Uterus (tissue), 4 donors: ENCODE results near the gene AEN. TPM values are rescaled to one million over a fixed set of nuclear protein-coding genes. Genes with fewer than 3 reads are reported as not detected.

ENCODE experiments used
- DNase-seq, 2 donors: peaks; one replicate each; pipeline ENCODE4 v3.0.0-alpha.2; 2019 to 2020
- H3K27ac ChIP-seq, 2 donors: fragments of 200-600 bp; sonication (generic); 1 replicate in 1 of 2; 2 replicates in 1 of 2; pipeline ENCODE4 v1.5.1; 2016 to 2018
- H3K27me3 ChIP-seq, 2 donors: fragments of 200-600 bp; sonication (generic); one replicate each; pipeline ENCODE4 v1.5.1; 2018 to 2019; ENCODE audit warnings: control low read depth in 1 of 2
- H3K36me3 ChIP-seq, 2 donors: fragments of 200-600 bp; sonication (generic); one replicate each; pipeline ENCODE4 v1.5.1; 2019; ENCODE audit warnings: control low read depth in 1 of 2
- H3K4me1 ChIP-seq, 2 donors: fragments of 200-600 bp; sonication (generic); one replicate each; pipeline ENCODE4 v1.5.1; 2018 to 2019; ENCODE audit warnings: control low read depth in 1 of 2
- H3K4me3 ChIP-seq, 2 donors: fragments of 200-600 bp; sonication (generic); 1 replicate in 1 of 2; 2 replicates in 1 of 2; pipeline ENCODE4 v1.5.1; 2018 to 2019; ENCODE audit warnings: mild to moderate bottlenecking in 1 of 2
- H3K9me3 ChIP-seq, 2 donors: fragments of 200-600 bp; sonication (generic); one replicate each; pipeline ENCODE4 v1.5.1; 2019; ENCODE audit warnings: control low read depth in 1 of 2
- CTCF ChIP-seq, 4 experiments: fragments of 200-600 bp in 2 of 4; fragments of 450-650 bp in 2 of 4; sonication (generic) in 2 of 4; IDR thresholded peaks; one replicate each; pipeline ENCODE4 v1.5.1; 2016 to 2019; ENCODE audit warnings: antibody characterized with exemption in 4 of 4, mild to moderate bottlenecking in 2 of 4, moderate library complexity in 1 of 4
- POLR2A ChIP-seq, 2 donors: fragments of 450-650 bp; IDR thresholded peaks; one replicate each; pipeline ENCODE4 v1.6.1; 2016; ENCODE audit warnings: antibody characterized with exemption in 2 of 2, mild to moderate bottlenecking in 1 of 2, moderate library complexity in 1 of 2
- intact Hi-C: fragments of 100-400 bp; cut with DNase I; formaldehyde crosslinking; loops from one replicate; pipeline ENCODE4 v1.15.1; 2023; ENCODE audit warnings: low total_unique reads
- total RNA-seq, 4 donors: library from RNA; depleted of rRNA in 3 of 4; stranded (reverse); fragments of >200 nt in 3 of 4; gene quantifications; one replicate each; pipeline versions ENCODE4 v1.1.0 to v1.2.4, GENCODE V29; 2014 to 2023
- donor health status: DM: yes; HTN: yes; CAD: no.

AEN gene
- total RNA-seq, 4 donors from 2014 or later: 1.0 to 20.2 (median 6.0) TPM

GRCh38 chr15:88604381-88605188 lies 16.6 kb upstream of the AEN start:
- peaks cover 11 to 23% of the 10 kb centered on the region in 2 donors for H3K27me3 ChIP-seq

DNA sequence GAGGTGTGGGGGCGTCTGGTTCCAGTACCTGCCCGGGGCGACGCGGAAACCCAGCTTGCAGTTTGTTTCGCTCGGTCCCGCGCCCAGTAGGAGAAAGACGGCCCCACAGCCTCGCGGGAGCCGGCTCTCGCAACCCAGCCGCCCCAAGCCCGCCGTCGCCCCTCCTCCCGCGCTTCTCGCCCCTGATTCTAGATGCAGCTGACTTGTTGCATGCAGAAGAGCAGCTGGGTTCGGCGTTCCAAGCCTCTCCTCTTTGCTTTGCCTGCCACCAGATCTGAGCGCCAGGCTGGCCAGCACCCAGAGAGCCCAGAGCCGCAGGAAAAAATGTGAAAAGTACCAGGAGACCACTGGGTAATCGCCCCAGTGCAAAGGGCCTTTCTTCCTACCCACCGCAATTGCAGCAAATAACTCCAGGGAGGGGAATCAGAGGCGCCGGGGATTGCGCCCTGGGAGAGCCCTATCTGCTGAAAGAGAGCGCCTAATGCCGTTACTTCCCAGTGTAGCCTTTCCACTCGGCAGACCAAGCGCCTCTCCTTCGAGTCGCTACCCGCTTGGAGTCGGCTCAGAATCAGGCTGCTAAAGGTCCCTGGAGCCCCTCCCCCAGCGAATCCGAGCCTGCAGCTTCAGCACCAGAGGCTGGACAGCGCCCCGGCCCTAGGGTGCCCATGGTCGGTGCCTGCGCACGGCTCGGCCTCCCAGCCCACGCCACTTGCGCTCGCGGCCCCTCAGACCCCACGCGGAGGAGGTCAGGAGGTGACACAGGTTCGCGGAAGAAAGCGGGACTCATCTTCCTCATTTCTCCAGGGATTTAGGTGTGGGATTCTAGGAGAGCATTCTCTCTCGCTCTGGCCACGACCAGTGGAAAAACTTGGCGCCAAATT lies 15.7 kb upstream of the AEN start:
- no peak for DNase-seq
- Histone ChIP-seq H3K27ac (no peak overlapping the region), H3K36me3 (no peaks in the 10 kb centered on the region), H3K4me1 (peaks cover 0 to 15% of the 10 kb centered on the region in 2 donors), H3K9me3 (no peaks in the 10 kb centered on the region), H3K27me3 (peaks cover 11 to 23% of the 10 kb centered on the region in 2 donors), H3K4me3 (no peak overlapping the region)
- intact Hi-C loops: no loop called here
- TF ChIP-seq POLR2A (IDR thresholded peaks at IDR 0.05) (no peak), CTCF (IDR thresholded peaks at IDR 0.05) (no peak)

More at GRCh38 chr15:88604381-88605188, 16.6 kb upstream of the AEN start:
- Histone ChIP-seq H3K4me1 (peaks cover 0 to 15% of the 10 kb centered on the region in 2 donors), H3K9me3 (no peaks in the 10 kb centered on the region), H3K4me3 (no peak overlapping the region), H3K36me3 (no peaks in the 10 kb centered on the region), H3K27ac (no peak overlapping the region)
- intact Hi-C loops: no loop called here
- DNase-seq: no peak
- TF ChIP-seq POLR2A (IDR thresholded peaks at IDR 0.05) (no peak), CTCF (IDR thresholded peaks at IDR 0.05) (no peak)

GRCh38 chr15:88606070-88606794 lies 14.9 kb upstream of the AEN start:
- H3K27me3 ChIP-seq: peaks cover 11 to 23% of the 10 kb centered on the region in 2 donors
- H3K4me3 ChIP-seq: no peak overlapping the region
- H3K4me1 ChIP-seq: peaks cover 0 to 15% of the 10 kb centered on the region in 2 donors
- H3K27ac ChIP-seq: no peak overlapping the region
- DNase-seq: no peak
- no peak for TF ChIP-seq POLR2A (IDR thresholded peaks at IDR 0.05)
- TF ChIP-seq CTCF (IDR thresholded peaks at IDR 0.05): no peak
- H3K9me3 ChIP-seq: no peaks in the 10 kb centered on the region
- no peaks in the 10 kb centered on the region for H3K36me3 ChIP-seq
- intact Hi-C loops: no loop called here

GRCh38 chr15:88607951-88608350 lies 13.2 kb upstream of the AEN start:
- no peak for DNase-seq
- no peaks in the 10 kb centered on the region for H3K36me3 ChIP-seq
- H3K9me3 ChIP-seq: no peaks in the 10 kb centered on the region
- no peak overlapping the region for H3K4me3 ChIP-seq
- no peak overlapping the region for H3K27ac ChIP-seq
- H3K4me1 ChIP-seq: peaks cover 0 to 15% of the 10 kb centered on the region in 2 donors
- intact Hi-C loops: no loop called here
- TF ChIP-seq POLR2A (IDR thresholded peaks at IDR 0.05): no peak
- no peak for TF ChIP-seq CTCF (IDR thresholded peaks at IDR 0.05)
- peaks cover 11 to 23% of the 10 kb centered on the region in 2 donors for H3K27me3 ChIP-seq
